OCI-LY3 (cell line): Measurements from ENCODE around the gene ZNF587.

ENCODE experiments used
- H2AFZ ChIP-seq: fragments of 200-600, 300-600 bp; shearing (Covaris generic); 2 replicates; pipeline ENCODE4 v1.6.0; 2014; ENCODE audit warnings: antibody characterized with exemption, low read depth, low read length
- H3K27ac ChIP-seq: fragments of 200-600, 300-600 bp; sonication (generic); 2 replicates; pipeline ENCODE4 v1.5.1; 2014; ENCODE audit warnings: mild to moderate bottlenecking, low read length, moderate library complexity, mixed read lengths
- H3K27me3 ChIP-seq: fragments of 200-600, 300-600 bp; sonication (generic); 2 replicates; pipeline ENCODE4 v1.6.1; 2014; ENCODE audit warnings: low read depth, low read length, mixed read lengths
- H3K36me3 ChIP-seq: fragments of 200-600, 300-600 bp; sonication (generic); replicated peaks from 2 replicates; pipeline ENCODE3; 2014; ENCODE audit warnings: low read depth, low read length, mixed read lengths
- H3K4me1 ChIP-seq: fragments of 300-600, 200-600 bp; sonication (generic); 2 replicates; pipeline ENCODE4 v1.6.1; 2014; ENCODE audit warnings: low read length, mixed read lengths
- H3K4me2 ChIP-seq: fragments of 200-600, 300-600 bp; sonication (generic); 2 replicates; pipeline ENCODE4 v1.6.1; 2014; ENCODE audit warnings: low read length, mixed read lengths
- H3K4me3 ChIP-seq: fragments of 300-600, 200-600 bp; sonication (generic); 2 replicates; pipeline ENCODE4 v1.5.1; 2014; ENCODE audit warnings: antibody characterized with exemption, mild to moderate bottlenecking, low read length, moderate library complexity
- H3K79me2 ChIP-seq: fragments of 300-600, 200-600 bp; shearing (Covaris generic); 2 replicates; pipeline ENCODE4 v1.6.1; 2014; ENCODE audit warnings: mild to moderate bottlenecking, low read length, mixed read lengths
- H3K9ac ChIP-seq: fragments of 300-600, 200-600 bp; shearing (Covaris generic); 2 replicates; pipeline ENCODE4 v1.6.0; 2014; ENCODE audit warnings: mild to moderate bottlenecking, low read length, moderate library complexity
- H3K9me3 ChIP-seq: fragments of 200-600, 300-600 bp; shearing (Covaris generic); 2 replicates; pipeline ENCODE4 v1.6.1; 2014; ENCODE audit warnings: low read length, mixed read lengths; ENCODE audit not compliant: insufficient read depth
- H4K20me1 ChIP-seq: fragments of 200-600, 300-600 bp; sonication (generic); 2 replicates; pipeline ENCODE4 v1.6.1; 2016; ENCODE audit warnings: low read length, mixed read lengths; ENCODE audit not compliant: insufficient read depth
- CTCF ChIP-seq: fragments of 200-600, 300-600 bp; sonication (generic); IDR thresholded peaks from 2 replicates; pipeline ENCODE4 v1.5.1; 2014; ENCODE audit warnings: antibody characterized with exemption, low read length, low read depth
- EZH2phosphoT487 ChIP-seq: fragments of 200-600 bp; shearing (Covaris generic); IDR thresholded peaks from 2 replicates; pipeline ENCODE4 v1.6.1; 2018; ENCODE audit warnings: antibody characterized with exemption, mixed run types, low read depth

Gene ZNF587

GRCh38 chr19:57914531-57914930 is 64.9 kb downstream of the ZNF587 start:
- Histone ChIP-seq H3K79me2 (peaks cover 38% of the 10 kb centered on the region), H3K27ac (no peak overlapping the region), H3K4me1 (peaks cover 7% of the 10 kb centered on the region), H2AFZ (no peak overlapping the region), H3K4me3 (no peak overlapping the region), H3K9ac (no peak overlapping the region), H3K27me3 (no peaks in the 10 kb centered on the region), H3K9me3 (peaks cover 6% of the 10 kb centered on the region; the same call in 1 of the 2 replicates), H3K36me3 (peaks cover 25% of the 10 kb centered on the region), H3K4me2 (no peak overlapping the region), H4K20me1 (no peaks in the 10 kb centered on the region)
- TF ChIP-seq EZH2phosphoT487 (no peak), CTCF (no peak)
